ENCODE results near the gene FBXO44. TPM values are rescaled to one million over a fixed set of nuclear protein-coding genes. Genes with fewer than 3 reads are reported as not detected.

The FBXO44 gene
- total RNA-seq, 2 donors from 2014 or later, result 12.9 to 30.6 TPM

DNA sequence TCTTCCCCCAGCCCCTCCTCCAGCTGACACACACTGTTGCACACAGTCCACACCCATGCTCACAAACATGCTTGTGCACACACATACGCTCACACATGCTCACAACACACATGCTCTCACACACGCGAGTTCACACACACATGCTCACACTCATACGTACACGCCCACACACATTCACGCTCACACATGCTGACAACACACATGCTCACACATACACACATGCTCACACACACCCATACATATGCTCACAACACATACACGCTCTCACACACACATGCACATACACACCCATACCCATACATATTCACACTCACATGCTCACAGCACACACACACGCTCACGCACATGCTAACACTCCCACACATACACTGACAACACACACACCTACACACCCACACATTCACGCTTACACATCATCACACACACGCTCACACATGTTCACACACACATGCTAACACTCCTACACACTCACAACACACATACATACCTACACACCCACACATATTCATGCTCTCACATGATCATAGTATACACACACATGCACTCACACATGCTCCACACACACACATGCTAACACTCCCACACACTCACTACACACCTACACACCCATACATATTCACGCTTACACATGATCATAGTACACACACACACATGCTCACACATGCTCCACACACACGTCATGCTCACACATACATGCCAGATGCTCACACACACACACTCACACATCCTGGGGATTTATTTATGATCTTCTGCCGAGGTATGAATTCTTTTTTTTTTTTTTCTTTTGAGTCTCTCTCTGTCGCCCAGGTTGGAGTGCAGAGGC is 47.5 kb downstream of the FBXO44 start:
- Histone ChIP-seq H3K27me3 (peaks cover 0 to 6% of the 10 kb centered on the region in 2 donors), H3K36me3 (replicated peaks in 1 of 2; ENCODE audit: insufficient read depth in 1 of 2, low read depth in 2 of 2) (no peaks in the 10 kb centered on the region), H3K9me3 (no peaks in the 10 kb centered on the region), H3K4me3 (no peak overlapping the region), H3K4me1 (no peaks in the 10 kb centered on the region), H3K27ac (no peak overlapping the region)
- no peak for ATAC-seq
- TF ChIP-seq, protein P1, sequence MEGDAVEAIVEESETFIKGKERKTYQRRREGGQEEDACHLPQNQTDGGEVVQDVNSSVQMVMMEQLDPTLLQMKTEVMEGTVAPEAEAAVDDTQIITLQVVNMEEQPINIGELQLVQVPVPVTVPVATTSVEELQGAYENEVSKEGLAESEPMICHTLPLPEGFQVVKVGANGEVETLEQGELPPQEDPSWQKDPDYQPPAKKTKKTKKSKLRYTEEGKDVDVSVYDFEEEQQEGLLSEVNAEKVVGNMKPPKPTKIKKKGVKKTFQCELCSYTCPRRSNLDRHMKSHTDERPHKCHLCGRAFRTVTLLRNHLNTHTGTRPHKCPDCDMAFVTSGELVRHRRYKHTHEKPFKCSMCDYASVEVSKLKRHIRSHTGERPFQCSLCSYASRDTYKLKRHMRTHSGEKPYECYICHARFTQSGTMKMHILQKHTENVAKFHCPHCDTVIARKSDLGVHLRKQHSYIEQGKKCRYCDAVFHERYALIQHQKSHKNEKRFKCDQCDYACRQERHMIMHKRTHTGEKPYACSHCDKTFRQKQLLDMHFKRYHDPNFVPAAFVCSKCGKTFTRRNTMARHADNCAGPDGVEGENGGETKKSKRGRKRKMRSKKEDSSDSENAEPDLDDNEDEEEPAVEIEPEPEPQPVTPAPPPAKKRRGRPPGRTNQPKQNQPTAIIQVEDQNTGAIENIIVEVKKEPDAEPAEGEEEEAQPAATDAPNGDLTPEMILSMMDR (IDR thresholded peaks at IDR 0.05), result no peak
- TF ChIP-seq POLR2A (IDR thresholded peaks at IDR 0.05), result no peak
- no peak for DNase-seq
- WGBS, 2 donors, result 66 to 73% methylated on average over 15 of the region's 15 CpGs
- intact Hi-C loops (cut with DNase I), result no loop called here

DNA sequence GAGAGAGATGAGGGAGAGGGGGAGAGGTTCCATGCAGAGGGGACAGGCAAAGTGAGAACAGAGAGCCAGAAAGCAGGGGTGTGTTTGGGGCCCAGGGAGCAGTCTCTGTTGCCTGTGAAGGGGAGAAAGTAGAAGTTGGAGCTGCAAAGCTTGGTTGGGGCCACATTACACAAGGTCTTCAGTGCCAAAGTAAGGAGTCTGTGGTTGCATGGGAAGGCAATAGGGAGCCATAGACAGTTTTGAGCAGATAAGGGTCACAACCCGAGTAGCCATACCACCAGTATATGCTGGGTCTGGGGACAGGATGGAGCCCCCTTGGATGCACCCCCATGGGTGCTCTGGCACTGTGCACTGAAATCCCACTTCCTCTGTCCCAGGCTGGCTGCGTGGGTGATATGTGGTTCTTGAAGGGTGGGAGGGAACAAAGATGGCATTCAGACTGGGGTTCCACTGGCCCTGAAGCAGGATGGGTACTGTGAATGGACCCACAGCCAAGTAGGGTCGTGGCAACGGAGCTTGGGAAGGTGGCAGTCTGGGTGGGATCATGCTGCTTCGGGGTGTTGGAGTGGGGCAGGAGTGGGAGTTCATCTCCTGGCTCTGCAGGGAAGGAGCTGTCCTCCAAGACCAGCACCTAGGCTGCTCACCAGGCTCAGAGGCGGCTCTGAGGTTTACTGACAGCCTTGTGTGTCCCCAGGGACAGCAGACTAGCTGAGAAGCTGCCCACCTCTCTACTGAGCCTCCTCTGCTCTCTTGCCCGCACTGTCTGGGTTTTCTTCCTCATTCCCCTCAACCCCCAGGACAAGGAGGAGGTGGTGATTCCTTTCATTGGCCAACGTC is 48.9 kb downstream of the FBXO44 start:
- H3K4me1 ChIP-seq, result peaks cover 10% of the 10 kb centered on the region
- no peak overlapping the region for H3K27ac ChIP-seq
- TF ChIP-seq, protein P1 (IDR thresholded peaks at IDR 0.05), result no peak
- no peak for TF ChIP-seq POLR2A (IDR thresholded peaks at IDR 0.05)
- no peak overlapping the region for H3K4me3 ChIP-seq
- H3K36me3 ChIP-seq (replicated peaks in 1 of 2; ENCODE audit: insufficient read depth in 1 of 2, low read depth in 2 of 2), result no peaks in the 10 kb centered on the region
- peaks cover 0 to 6% of the 10 kb centered on the region in 2 donors for H3K27me3 ChIP-seq
- WGBS, 2 donors, result 54 to 69% methylated on average over 6 to 8 of the region's 8 CpGs
- no peaks in the 10 kb centered on the region for H3K9me3 ChIP-seq
- DNase-seq, result no peak
- ATAC-seq, result no peak
- intact Hi-C loops (cut with DNase I), result no loop called here

DNA sequence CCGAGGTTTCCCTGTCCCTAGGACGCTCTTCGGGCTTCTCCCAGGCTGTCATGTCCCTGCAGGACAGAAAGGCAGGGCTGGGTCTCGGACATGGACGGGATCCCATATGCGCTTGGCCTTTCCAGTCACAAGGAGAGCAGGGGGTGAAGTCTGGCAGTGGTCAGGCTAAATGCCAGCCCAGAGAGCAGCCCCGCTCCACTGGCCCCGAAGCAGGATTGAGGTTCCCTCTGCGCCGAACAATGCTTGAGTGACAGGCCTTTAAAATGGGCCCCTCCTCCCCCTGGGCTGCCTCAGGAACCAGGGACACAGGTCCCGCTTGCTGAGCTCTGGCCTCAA is 49.5 kb downstream of the FBXO44 start:
- H3K36me3 ChIP-seq (replicated peaks in 1 of 2; ENCODE audit: insufficient read depth in 1 of 2, low read depth in 2 of 2), result no peaks in the 10 kb centered on the region
- TF ChIP-seq POLR2A (IDR thresholded peaks at IDR 0.05), result no peak
- TF ChIP-seq, protein P1 (IDR thresholded peaks at IDR 0.05), result no peak
- intact Hi-C loops (cut with DNase I), result no loop called here
- 70% methylated on average over 6 to 11 of the region's 11 CpGs for WGBS, 2 donors
- peaks cover 10% of the 10 kb centered on the region for H3K4me1 ChIP-seq
- DNase-seq, result no peak
- no peaks in the 10 kb centered on the region for H3K9me3 ChIP-seq
- peaks cover 0 to 6% of the 10 kb centered on the region in 2 donors for H3K27me3 ChIP-seq
- H3K4me3 ChIP-seq, result no peak overlapping the region
- no peak for ATAC-seq
- no peak overlapping the region for H3K27ac ChIP-seq

DNA sequence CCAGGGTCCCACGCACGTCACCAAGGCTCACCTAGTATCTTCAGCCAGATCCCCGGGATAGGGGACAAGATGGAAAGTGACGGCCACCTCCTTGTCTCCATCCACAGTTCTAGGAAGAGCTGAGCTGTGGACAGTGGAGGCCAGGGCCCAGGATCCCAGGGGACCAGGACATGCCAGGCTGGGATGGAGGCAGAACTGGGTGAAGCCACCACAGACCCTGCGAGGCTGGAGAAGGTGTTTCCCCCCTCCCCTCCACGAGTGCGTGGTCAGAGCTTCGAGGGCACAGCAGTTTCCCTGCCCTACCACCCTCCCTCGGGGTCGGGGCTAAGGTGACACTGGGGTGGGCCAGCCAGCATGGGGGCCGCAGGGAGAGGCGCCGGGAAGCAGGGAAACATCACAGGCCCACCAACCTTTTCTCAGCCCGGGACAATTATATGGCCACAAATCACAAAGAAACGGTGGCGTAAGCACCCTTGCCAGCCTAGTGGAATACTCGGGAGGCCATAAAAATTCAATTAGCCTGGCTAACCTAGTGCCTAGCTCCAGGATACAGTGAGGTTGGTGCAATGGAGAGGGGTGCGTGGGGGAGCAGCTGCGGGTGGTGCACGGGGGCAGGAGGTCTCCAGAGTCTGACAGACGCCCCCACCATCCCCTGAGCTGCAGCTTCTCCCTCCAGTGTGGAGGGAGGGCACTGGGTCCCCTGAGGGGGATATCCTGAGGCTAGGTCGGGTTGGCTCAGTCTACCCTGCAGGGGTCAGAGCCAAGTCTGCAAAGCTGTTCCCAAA is 50.2 kb downstream of the FBXO44 start:
- intact Hi-C loops (cut with DNase I), result no loop called here
- no peak for DNase-seq
- TF ChIP-seq, protein P1 (IDR thresholded peaks at IDR 0.05), result no peak
- TF ChIP-seq POLR2A (IDR thresholded peaks at IDR 0.05), result no peak
- no peak overlapping the region for H3K27ac ChIP-seq
- WGBS, 2 donors, result 55 to 67% methylated on average over 15 to 22 of the region's 22 CpGs
- no peak overlapping the region for H3K4me3 ChIP-seq
- no peak for ATAC-seq
- no peaks in the 10 kb centered on the region for H3K36me3 ChIP-seq (replicated peaks in 1 of 2; ENCODE audit: insufficient read depth in 1 of 2, low read depth in 2 of 2)
- H3K9me3 ChIP-seq, result no peaks in the 10 kb centered on the region
- peaks cover 0 to 6% of the 10 kb centered on the region in 2 donors for H3K27me3 ChIP-seq
- H3K4me1 ChIP-seq, result peaks cover 10% of the 10 kb centered on the region

All from body of pancreas (tissue), 4 donors.